ENCODE measurements around the gene RIT2.

RIT2 gene

DNA sequence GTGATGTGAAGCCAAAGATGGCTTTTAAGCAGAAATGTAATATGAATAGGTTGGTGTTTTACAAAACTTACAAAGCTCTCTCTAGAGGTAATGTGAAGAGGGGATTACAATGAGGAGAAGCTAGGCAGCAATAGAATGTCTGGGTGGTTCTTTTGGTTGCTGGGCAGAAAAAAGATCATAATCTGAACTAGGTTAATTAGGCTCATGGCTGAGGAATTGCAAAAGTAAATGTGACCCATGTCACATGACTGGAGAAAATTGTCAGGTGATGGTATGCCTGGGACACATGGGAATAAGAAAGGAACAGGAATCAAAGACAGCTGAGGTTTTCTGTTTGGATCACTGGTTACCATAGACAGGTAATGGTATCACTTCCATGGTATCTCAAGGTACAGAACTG is 7.5 kb upstream of the RIT2 start:
- Histone ChIP-seq H3K9ac (ENCODE audit: low read depth, low read length) (no peak overlapping the region), H3K4me1 (ENCODE audit: insufficient read depth, low read length) (peaks cover 7% of the 10 kb centered on the region; the same call in 1 of the 2 replicates), H3K36me3 (ENCODE audit: insufficient read depth, low read length) (no peaks in the 10 kb centered on the region), H3K9me3 (ENCODE audit: control insufficient read depth, insufficient read depth, low read length) (no peaks in the 10 kb centered on the region)

DNA sequence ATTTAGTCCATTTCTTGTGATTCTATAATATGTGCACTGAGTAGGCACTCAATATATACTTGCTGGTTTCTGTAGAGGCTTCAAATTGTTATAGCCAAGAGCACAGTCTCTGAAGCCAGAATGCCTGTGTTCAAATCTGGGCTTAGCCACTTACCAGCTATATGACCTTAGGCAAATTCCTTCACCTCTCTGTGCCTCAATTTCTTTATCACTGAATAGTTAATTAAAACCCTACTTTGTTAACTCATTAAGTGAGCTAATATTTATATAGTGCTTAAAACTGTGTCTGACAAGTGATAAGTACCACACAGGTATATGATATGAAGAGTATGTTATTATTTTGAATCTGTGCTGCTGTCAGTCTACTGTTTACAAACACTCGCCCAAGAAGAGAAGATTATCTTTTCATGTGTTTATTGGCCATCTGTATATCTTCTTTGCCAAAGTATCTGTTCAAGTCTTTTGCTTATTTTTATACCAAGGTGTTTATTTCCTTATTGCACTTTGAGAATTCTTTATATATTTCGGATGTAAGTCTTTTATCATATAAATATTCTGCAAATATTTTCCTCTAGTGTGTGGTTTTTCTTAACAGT is 1.3 kb upstream of the RIT2 start:
- H3K4me1 ChIP-seq (ENCODE audit: insufficient read depth, low read length), result no peaks in the 10 kb centered on the region
- no peaks in the 10 kb centered on the region for H3K9me3 ChIP-seq (ENCODE audit: control insufficient read depth, insufficient read depth, low read length)
- H3K9ac ChIP-seq (ENCODE audit: low read depth, low read length), result no peak overlapping the region
- H3K36me3 ChIP-seq (ENCODE audit: insufficient read depth, low read length), result no peaks in the 10 kb centered on the region

DNA sequence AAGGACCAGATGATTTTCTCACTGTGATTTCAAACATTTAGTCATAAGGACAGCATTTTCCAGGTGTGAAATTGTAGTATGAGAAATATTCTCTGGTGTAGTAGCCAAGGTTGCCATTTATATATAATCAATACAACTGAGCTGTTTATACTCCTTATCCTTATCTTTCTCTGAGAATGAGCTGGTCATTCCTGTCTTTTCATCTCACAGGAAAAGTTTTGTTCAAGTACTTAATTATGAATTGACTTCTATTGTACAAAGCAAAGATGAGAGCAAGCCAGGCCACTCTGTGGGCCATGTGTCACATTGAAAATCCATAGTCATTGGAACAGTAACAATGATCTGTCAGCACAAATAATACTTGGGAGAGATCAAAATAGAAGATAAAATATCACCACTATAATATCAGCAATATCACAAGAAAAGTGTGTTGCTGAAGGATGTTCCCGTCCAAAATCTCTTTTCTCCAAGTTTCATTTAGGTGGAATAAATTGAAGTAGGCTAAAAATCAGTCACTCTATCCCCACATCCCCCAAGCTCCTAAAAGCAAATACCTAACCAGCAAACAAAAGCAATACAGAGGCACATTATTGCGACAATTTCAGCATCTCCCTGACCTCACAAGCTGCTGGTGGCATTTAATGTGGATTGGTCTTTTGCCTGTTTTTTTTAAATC is 2.1 kb downstream of the RIT2 start:
- H3K9ac ChIP-seq (ENCODE audit: low read depth, low read length), result no peak overlapping the region
- no peaks in the 10 kb centered on the region for H3K36me3 ChIP-seq (ENCODE audit: insufficient read depth, low read length)
- H3K9me3 ChIP-seq (ENCODE audit: control insufficient read depth, insufficient read depth, low read length), result no peaks in the 10 kb centered on the region
- no peaks in the 10 kb centered on the region for H3K4me1 ChIP-seq (ENCODE audit: insufficient read depth, low read length)

DNA sequence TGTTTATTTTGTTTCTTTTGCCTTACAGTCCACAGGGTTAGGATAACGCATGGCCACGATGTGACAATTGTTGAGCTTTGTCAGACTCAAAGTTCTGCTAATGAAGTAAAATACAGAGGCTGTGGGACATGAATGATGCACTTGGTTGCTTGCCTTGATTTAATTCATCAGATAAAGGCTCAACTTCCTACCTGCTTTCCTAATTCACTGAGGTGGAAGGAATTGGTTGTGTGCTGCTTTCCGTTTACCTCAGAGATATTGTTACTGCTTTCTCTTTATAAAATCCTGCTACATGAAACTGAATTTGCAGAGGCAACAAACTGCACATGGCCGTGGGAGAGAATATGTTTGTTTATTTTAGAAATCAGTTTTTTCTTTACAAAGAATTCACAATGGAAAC is 6.6 kb downstream of the RIT2 start:
- Histone ChIP-seq H3K9ac (ENCODE audit: low read depth, low read length) (no peak overlapping the region), H3K4me1 (ENCODE audit: insufficient read depth, low read length) (no peaks in the 10 kb centered on the region; the same call in 1 of the 2 replicates), H3K36me3 (ENCODE audit: insufficient read depth, low read length) (no peaks in the 10 kb centered on the region), H3K9me3 (ENCODE audit: control insufficient read depth, insufficient read depth, low read length) (no peaks in the 10 kb centered on the region)

DNA sequence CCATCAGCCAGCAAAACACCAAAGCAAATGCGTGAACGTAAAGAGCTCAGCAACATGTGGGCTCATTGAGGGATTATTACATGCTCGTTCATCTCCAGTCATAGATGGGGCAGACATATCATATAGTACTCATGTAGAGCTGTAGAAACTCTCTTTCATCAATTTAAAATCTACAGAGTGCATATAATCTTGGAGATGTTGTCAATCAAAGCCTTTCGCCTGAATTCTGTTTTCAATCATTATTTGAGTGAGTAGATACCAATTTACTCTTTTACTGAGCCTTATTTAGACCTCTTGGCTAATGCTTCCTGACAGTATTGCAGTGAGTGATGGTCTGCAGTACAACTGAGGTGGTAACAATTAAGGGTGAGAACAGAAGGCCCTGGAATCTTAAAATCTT is 7.0 kb downstream of the RIT2 start:
- H3K36me3 ChIP-seq (ENCODE audit: insufficient read depth, low read length), result no peaks in the 10 kb centered on the region
- H3K9ac ChIP-seq (ENCODE audit: low read depth, low read length), result no peak overlapping the region
- no peaks in the 10 kb centered on the region; the same call in 1 of the 2 replicates for H3K4me1 ChIP-seq (ENCODE audit: insufficient read depth, low read length)
- H3K9me3 ChIP-seq (ENCODE audit: control insufficient read depth, insufficient read depth, low read length), result no peaks in the 10 kb centered on the region

DNA sequence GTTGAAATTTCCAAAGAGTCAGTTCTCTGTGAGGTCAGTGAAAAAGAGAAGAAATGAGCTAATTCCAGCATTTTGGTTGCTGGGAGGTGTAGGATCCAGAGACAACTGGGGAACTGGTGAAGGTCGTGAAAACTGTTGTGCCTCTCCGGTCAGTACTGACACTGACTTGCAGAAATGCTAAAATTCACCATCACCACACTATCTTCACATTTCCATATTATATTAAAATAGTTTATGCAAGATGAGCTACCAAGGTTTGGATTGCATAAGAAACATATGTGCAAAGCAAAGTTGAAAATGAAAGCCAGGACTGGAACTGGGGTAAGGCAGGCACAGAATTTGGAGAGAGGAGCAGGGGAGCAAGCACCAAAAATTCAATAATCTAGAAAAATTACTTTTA is 21.8 kb downstream of the RIT2 start:
- Histone ChIP-seq H3K36me3 (ENCODE audit: insufficient read depth, low read length) (no peaks in the 10 kb centered on the region), H3K4me1 (ENCODE audit: insufficient read depth, low read length) (no peaks in the 10 kb centered on the region), H3K9me3 (ENCODE audit: control insufficient read depth, insufficient read depth, low read length) (no peaks in the 10 kb centered on the region), H3K9ac (ENCODE audit: low read depth, low read length) (no peak overlapping the region)

DNA sequence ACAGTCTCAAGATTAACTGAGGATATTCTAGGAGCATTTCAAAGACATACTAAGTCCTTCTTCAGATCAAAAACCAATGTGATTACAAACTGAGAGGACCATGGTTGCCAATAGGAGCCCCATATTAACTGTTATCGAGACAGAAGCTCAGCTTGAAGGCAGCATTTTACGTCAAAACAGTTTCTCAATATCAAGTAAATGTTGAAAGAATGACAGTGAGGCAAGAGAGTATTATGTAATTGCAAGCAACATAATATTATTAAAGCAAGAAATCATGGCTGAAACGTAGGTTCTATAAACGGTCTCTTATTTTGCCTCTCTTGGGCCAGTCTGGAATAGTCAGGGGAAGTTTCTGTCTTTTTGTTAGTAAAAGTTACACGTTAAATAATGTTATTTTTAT is 22.9 kb downstream of the RIT2 start:
- Histone ChIP-seq H3K36me3 (ENCODE audit: insufficient read depth, low read length) (no peaks in the 10 kb centered on the region), H3K4me1 (ENCODE audit: insufficient read depth, low read length) (no peaks in the 10 kb centered on the region), H3K9ac (ENCODE audit: low read depth, low read length) (no peak overlapping the region), H3K9me3 (ENCODE audit: control insufficient read depth, insufficient read depth, low read length) (no peaks in the 10 kb centered on the region; the same call in 1 of the 2 replicates)

DNA sequence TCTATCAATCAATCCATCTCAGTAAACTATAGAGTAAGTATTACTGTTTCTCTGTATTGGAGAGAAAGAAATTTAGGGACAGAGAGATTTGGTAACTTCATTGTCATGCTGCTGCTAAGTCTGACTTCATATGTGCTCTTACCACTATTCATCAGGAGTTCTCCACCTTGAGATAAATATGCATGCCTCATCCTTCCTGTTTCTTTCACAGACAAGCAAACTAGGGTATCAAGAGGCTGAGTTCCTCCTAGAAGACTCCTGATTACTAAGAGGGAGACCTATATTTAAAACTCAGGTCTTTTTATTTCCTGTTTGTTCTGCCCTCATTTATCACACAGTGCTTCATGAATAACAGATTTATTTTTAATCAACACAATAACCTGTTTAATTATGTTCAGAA is 34.1 kb downstream of the RIT2 start:
- Histone ChIP-seq H3K4me1 (ENCODE audit: insufficient read depth, low read length) (peaks cover 31% of the 10 kb centered on the region), H3K9me3 (ENCODE audit: control insufficient read depth, insufficient read depth, low read length) (no peaks in the 10 kb centered on the region), H3K9ac (ENCODE audit: low read depth, low read length) (no peak overlapping the region), H3K36me3 (ENCODE audit: insufficient read depth, low read length) (no peaks in the 10 kb centered on the region)

DNA sequence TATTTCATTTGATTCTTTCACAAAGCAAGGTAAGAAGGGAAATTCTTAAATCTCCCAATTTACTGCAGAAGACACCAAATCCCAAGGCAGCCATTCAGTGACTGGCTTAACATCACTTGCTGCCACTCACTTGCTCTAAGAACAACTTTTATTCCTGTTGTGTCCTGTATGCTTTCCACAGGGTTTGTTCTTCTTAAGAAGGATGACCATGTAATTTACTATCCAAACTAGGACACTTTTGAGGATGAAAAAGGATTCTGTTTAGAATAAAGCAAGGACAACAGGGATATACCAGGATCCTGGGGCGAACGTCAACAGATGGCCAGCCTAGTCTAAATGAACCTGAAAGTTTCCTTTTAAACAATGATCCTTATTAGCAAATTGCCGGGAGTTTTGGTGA is 34.8 kb downstream of the RIT2 start:
- Histone ChIP-seq H3K9ac (ENCODE audit: low read depth, low read length) (no peak overlapping the region), H3K36me3 (ENCODE audit: insufficient read depth, low read length) (no peaks in the 10 kb centered on the region), H3K4me1 (ENCODE audit: insufficient read depth, low read length) (peaks cover 31% of the 10 kb centered on the region), H3K9me3 (ENCODE audit: control insufficient read depth, insufficient read depth, low read length) (no peaks in the 10 kb centered on the region)

DNA sequence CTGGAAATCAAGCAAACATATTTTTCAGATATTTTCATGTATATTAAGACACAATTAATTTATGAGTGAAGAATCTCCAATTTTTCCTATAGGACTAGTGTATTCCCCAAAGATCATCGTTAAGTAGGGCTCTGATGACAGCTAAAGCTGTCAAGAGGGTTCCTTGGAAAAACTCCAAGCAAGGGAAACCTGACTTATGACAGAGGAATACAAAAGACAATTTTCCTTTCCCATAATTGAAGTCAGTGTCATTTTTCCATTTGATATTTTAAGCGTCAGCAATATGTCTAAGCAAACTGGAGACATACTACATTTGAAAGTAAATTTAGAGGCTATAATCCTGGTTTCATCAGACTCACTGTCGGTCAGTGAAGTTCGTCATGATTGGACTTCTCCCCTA is 36.1 kb downstream of the RIT2 start:
- Histone ChIP-seq H3K9me3 (ENCODE audit: control insufficient read depth, insufficient read depth, low read length) (no peaks in the 10 kb centered on the region), H3K4me1 (ENCODE audit: insufficient read depth, low read length) (peaks cover 31% of the 10 kb centered on the region), H3K9ac (ENCODE audit: low read depth, low read length) (no peak overlapping the region), H3K36me3 (ENCODE audit: insufficient read depth, low read length) (no peaks in the 10 kb centered on the region)

DNA sequence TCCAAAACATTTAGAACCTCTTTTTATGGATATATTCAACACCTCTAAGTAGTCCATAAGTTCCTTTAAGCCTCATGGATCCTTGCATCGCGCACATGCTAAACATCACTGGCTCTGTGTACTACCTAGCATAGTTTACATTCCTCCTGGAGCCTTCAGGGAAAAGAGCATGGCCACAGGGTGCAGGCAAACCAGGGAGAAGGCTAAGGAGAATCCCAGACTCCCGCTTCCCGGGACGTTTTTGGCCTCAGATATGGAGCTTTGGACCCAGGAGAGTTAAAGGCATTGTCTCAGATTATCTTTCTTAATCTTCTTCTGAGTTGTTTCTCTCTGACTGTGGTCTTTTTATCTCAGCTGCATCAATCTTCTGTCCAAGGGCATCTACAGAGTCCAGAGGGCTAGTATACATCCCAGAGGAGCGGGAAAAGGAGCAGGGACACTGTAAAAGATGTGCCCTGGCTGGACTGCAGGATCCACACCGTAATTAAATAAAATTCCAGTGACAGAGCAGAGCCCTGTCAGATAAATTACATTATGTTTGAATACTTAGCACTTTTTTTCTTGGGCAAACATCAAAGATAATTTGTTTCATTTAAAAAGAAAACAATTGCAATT is 36.9 kb downstream of the RIT2 start:
- H3K36me3 ChIP-seq (ENCODE audit: insufficient read depth, low read length), result no peaks in the 10 kb centered on the region
- peaks cover 31% of the 10 kb centered on the region for H3K4me1 ChIP-seq (ENCODE audit: insufficient read depth, low read length)
- no peaks in the 10 kb centered on the region for H3K9me3 ChIP-seq (ENCODE audit: control insufficient read depth, insufficient read depth, low read length)
- no peak overlapping the region for H3K9ac ChIP-seq (ENCODE audit: low read depth, low read length)

DNA sequence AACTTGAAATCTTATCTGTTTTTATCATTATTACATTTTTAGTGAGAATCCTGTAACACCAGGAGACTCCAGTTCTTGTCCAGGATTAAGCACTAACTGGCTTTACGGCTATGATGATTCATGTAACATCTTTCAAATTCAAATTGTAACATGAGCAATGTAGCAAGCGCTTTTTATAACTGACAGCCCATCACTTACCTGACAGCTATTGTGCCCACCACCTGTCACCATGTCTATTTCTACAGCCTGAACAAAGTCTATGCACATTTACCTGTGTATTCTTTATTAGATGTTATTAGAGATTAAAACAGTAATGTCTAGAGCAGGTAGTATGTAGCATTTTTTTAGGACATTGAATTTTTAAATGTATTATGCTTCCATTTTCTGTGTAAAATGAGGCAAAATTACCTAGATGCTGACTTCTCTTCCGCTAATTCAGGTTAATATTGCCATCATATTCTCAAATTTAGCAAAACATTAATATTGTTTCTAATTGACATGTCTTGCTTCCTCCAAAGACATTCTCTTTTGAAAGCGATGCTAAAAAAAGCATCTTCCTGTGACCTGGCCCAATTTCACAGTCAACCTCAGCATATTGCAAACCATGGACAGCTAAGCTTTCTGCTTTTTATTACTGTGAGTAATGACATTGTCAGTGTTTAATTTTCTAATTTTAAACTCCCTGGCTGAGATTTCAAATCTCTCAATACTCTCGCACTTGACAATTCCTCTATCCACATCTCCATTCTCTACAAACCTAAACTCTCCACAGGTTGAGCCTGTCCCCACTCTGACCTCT is 37.8 kb downstream of the RIT2 start:
- peaks cover 31% of the 10 kb centered on the region for H3K4me1 ChIP-seq (ENCODE audit: insufficient read depth, low read length)
- H3K9ac ChIP-seq (ENCODE audit: low read depth, low read length), result no peak overlapping the region
- no peaks in the 10 kb centered on the region for H3K9me3 ChIP-seq (ENCODE audit: control insufficient read depth, insufficient read depth, low read length)

DNA sequence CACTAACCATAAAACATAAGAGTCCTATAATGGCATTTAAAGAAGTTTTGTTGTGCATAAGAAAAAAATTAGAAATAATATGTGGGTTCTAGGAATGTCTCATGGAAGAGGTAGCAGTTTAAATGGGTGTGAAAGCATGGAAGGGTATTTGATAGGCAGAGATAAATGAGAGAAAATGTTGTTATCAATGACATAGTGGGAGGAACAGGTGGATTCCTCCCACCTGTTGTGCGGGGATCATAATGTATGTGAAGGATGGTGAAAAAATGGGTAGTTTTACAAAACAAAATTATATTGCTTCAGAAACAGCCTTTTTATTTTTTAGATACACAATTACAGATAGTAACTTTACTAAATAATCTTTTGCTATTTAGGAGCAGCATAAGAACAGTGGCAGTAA is 41.7 kb downstream of the RIT2 start:
- Histone ChIP-seq H3K4me1 (ENCODE audit: insufficient read depth, low read length) (peaks cover 7% of the 10 kb centered on the region; the same call in 1 of the 2 replicates), H3K9me3 (ENCODE audit: control insufficient read depth, insufficient read depth, low read length) (no peaks in the 10 kb centered on the region), H3K9ac (ENCODE audit: low read depth, low read length) (no peak overlapping the region), H3K36me3 (ENCODE audit: insufficient read depth, low read length) (no peaks in the 10 kb centered on the region)

More for the DNA sequence above, 37.8 kb downstream of the RIT2 start:
- no peaks in the 10 kb centered on the region for H3K36me3 ChIP-seq (ENCODE audit: insufficient read depth, low read length)

DNA sequence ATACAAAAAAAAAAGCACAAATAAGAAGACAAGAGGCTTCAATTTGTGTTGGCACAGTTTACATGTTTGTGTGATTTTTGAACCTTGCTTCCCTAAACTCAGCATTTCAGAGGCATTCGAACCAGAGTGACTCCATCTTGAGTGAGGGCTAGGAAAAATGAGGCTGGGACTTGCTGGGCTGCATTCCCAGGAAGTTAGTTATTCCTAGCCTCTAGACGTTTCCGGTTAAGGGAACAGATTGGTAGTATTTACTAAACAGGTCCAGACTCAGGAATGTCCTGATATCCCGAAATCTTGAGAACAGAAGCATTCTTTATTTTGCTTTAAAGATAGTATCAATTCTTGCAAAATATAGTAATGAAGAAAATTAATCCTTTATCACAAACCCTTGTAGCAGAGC is 46.7 kb downstream of the RIT2 start:
- Histone ChIP-seq H3K9me3 (ENCODE audit: control insufficient read depth, insufficient read depth, low read length) (no peaks in the 10 kb centered on the region), H3K9ac (ENCODE audit: low read depth, low read length) (no peak overlapping the region), H3K4me1 (ENCODE audit: insufficient read depth, low read length) (peaks cover 21% of the 10 kb centered on the region; the same call in 1 of the 2 replicates), H3K36me3 (ENCODE audit: insufficient read depth, low read length) (no peaks in the 10 kb centered on the region)
